ENCODE measurements around the gene ETNK1. TPM values are rescaled to one million over a fixed set of nuclear protein-coding genes. Genes with fewer than 3 reads are reported as not detected.
"Not testable (repeated sequence)": the region's sequence is repeated elsewhere in the genome, so short reads cannot be mapped to it uniquely, and the experiment has no call there.

The ETNK1 gene
- total RNA-seq (2014; rRNA removed; shearing (Covaris generic)), result 18.5 and 21.0 TPM in 2 replicates

GRCh38 chr12:22624870-22625761 lies at the start of gene ETNK1:
Gene ETNK1, plus strand, starts transcription at chr12:22625171. Its CDS starts 260 bp downstream, at chr12:22625431.
- peak; percentile 91 for DNase-seq (ENCODE audit: low read depth)

- DNase-seq (ENCODE audit: low read depth), result no peak
These were observed 48.9 kb upstream of the ETNK1 start for GRCh38 chr12:22576065-22576464.

- DNase-seq (ENCODE audit: low read depth), result no peak
These were observed 48.5 kb upstream of the ETNK1 start for GRCh38 chr12:22576473-22576872.

- DNase-seq (ENCODE audit: low read depth), result no peak
These were observed 47.3 kb upstream of the ETNK1 start for GRCh38 chr12:22577667-22578066.

DNA sequence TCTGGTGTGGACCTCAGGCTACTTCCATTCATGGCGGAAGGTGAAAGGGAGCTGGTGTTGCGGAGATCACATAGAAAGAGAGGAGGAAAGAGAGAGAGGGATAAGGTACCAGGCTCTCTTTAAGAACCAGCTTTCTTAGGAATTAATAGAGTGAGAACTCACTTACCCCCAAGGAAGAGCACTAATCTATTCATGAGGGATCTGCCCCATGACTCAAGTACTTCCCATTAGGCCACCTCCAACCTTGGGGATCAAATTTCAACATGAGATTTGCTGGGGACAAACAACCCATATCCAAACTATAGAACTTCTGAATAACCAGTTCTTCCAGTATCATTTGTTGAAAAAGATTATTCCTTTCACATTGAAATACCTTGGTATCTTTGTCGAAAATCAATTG lies 46.6 kb upstream of the ETNK1 start:
- no peak for DNase-seq (ENCODE audit: low read depth)

- DNase-seq (ENCODE audit: low read depth), result no peak
These were observed 36.2 kb upstream of the ETNK1 start for GRCh38 chr12:22588817-22589216.

- DNase-seq (ENCODE audit: low read depth), result no peak
These were observed 31.1 kb upstream of the ETNK1 start for GRCh38 chr12:22593864-22594263.

DNA sequence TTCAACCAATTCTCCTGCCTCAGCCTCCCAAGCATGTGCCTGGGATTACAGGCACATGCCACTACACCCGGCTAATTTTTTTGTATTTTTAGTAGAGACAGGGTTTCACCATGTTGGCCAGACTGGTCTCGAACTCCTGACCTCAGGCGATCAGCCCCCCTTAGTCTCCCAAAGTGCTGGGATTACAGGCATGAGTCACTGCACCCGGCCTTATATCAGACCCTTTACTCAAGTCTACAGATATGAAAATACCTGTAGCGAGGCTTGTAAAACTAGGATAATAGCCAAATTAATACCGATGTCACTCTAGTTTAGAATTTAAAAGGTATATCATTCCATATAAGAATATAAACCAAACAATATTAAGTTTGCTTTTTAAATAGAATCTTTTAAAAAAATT lies 27.4 kb upstream of the ETNK1 start:
- not testable (repeated sequence) for DNase-seq (ENCODE audit: low read depth)

GRCh38 chr12:22598141-22598762 lies 26.7 kb upstream of the ETNK1 start:
- no peak for DNase-seq (ENCODE audit: low read depth)

DNA sequence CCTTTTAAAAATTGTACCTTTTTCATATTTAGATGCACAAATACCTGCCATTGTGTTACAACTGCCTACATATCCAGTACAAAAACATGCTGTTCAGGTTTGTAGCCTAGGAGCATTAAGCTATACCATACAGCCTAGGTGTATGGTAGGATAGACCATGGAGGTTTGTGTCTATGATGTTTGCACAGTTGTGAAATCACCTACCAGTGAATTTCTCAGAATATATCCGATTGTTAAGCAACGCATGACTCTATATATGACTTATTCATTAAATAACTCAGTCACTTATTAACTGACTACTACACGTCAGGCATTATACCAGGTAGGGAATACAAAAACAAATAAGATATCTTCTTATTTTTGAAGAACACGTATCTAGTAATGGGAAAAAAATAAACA lies 26.2 kb upstream of the ETNK1 start:
- DNase-seq (ENCODE audit: low read depth), result no peak

DNA sequence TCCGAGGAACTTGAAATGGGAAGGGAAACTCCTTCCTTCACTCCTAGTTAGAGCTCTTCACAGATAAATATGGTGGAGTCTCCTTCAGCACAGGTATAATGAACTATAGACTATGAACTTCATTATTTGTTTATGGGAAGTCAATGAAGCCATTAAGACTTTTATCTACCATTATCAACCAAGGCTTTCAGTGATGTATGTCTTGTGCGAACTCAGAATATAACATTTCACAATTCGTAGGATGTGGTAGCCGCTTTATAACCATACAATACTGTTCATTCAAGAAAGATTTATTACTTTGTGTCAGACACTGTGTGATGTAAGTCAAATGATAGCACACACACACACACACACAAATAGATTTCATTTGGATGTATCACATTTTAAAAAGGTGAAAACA lies 24.8 kb upstream of the ETNK1 start:
- DNase-seq (ENCODE audit: low read depth), result no peak

GRCh38 chr12:22609501-22609900 lies 15.5 kb upstream of the ETNK1 start:
- no peak for DNase-seq (ENCODE audit: low read depth)

- DNase-seq (ENCODE audit: low read depth), result no peak
These were observed 14.8 kb upstream of the ETNK1 start for GRCh38 chr12:22610131-22610530.

- not testable (repeated sequence) for DNase-seq (ENCODE audit: low read depth)
These were observed 12.1 kb upstream of the ETNK1 start for GRCh38 chr12:22612822-22613221.

GRCh38 chr12:22615963-22616501 lies 8.9 kb upstream of the ETNK1 start:
- DNase-seq (ENCODE audit: low read depth), result no peak

DNA sequence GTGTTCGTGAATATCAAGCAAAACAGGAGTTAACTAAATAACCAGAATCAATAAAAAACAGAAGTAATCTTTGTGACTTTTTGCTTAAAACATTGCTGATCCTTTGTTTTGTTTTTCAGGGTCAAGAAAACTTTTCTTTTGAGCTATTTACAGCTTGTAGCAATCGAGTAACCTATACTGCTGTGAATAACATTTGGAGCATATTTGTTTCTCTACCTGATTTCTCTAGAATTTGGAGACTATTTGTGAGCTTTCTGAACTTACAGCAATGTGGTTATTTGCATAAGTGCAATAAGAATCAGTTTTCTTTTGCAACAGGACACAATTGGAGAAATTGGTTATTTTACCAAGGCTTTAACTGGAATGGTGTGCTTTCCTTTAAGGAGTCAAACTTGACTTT lies 7.3 kb upstream of the ETNK1 start:
- DNase-seq (ENCODE audit: low read depth), result no peak

DNA sequence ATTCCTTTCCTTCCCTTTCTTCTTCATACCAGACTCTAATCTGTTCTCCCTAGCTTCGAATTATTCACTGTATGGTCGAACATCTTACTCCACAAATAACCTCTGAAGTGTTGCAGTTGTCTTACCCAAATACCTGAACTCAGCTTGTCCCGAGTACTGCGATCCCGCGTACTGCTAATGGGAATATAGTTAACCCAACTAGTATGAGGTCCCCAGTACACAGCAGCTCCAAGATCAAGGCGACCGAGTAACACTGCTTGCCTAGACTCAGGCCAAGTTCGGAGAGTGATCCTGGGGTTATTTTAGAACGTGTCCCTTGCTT lies 462 bp upstream of the ETNK1 start:
- DNase-seq (ENCODE audit: low read depth), result no peak

GRCh38 chr12:22625762-22626294 lies 857 bp downstream of the ETNK1 start:
- DNase-seq (ENCODE audit: low read depth), result peak; percentile 34

GRCh38 chr12:22626406-22626805 lies 1.4 kb downstream of the ETNK1 start:
- DNase-seq (ENCODE audit: low read depth), result peak; percentile 15

- no peak for DNase-seq (ENCODE audit: low read depth)
These were observed 2.4 kb downstream of the ETNK1 start for GRCh38 chr12:22627371-22627770.

DNA sequence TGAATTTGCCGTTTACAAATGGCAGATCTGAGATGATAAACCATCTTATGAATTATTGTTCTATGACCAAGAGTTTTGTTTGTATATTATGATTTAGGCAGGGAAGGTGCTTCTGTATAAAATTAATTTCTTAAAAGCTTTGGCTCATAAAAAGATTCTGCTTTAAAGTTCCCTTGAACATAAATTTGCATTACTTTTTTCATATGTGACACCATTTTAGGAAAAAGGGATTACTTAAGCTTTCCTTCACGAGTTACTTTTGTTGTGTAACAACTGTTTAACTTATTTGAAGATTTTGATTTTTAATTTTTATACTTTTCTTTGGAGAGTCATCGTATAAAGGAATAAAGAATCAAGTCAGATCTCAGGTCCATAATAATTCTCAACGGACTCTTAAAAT lies 3.3 kb downstream of the ETNK1 start:
- no peak for DNase-seq (ENCODE audit: low read depth)

GRCh38 chr12:22631863-22632463 lies 7.0 kb downstream of the ETNK1 start:
- DNase-seq (ENCODE audit: low read depth), result peak; percentile 2

All from RPMI7951 (cell line).